NB4 (cell line): Measurements from ENCODE around the gene LRMDA.

Source experiments
- CTCF ChIP-seq: IDR thresholded peaks from one replicate; pipeline ENCODE4 v1.5.1; 2012; ENCODE audit warnings: low read depth, low read length
- MAX ChIP-seq: IDR thresholded peaks from 2 replicates; pipeline ENCODE4 v1.6.1; 2011; ENCODE audit warnings: low read depth, low read length
- POLR2A ChIP-seq: IDR thresholded peaks from 2 replicates; pipeline ENCODE4 v1.6.1; 2011; ENCODE audit warnings: mild to moderate bottlenecking; ENCODE audit not compliant: insufficient read length; ENCODE audit errors: extremely low read depth

- TF ChIP-seq POLR2A (no peak), CTCF (no peak), MAX (no peak)
Observed at GRCh38 chr10:75672842-75673241, 241.4 kb downstream of the LRMDA start.
